Measurements from ENCODE around the gene CEP162.

- TF ChIP-seq CTCF (IDR thresholded peaks at IDR 0.05) (no peak), POLR2AphosphoS5 (IDR thresholded peaks at IDR 0.05) (no peak), POLR2A (IDR thresholded peaks at IDR 0.05) (no peak)
These were observed 44.9 kb upstream of the CEP162 start for GRCh38 chr6:84272298-84272697.
